K562 (cell line): ENCODE results near the gene OR5AU1.

Experiments used
- BCL6 ChIP-seq: fragments of 250-450 bp; sonication (Bioruptor Pico); IDR thresholded peaks from 2 replicates; pipeline ENCODE4 v1.4.0; 2020
- EZH2 ChIP-seq: IDR thresholded peaks from 2 replicates; pipeline ENCODE4 v1.6.1; 2012; ENCODE audit warnings: low read depth, mild to moderate bottlenecking, inconsistent platforms, low read length, borderline replicate concordance
- FOS ChIP-seq: IDR thresholded peaks from 3 replicates; pipeline ENCODE4 v1.6.1; 2011; ENCODE audit not compliant: insufficient read length; ENCODE audit errors: extremely low read depth
- NFYB ChIP-seq: IDR thresholded peaks from 2 replicates; pipeline ENCODE4 v1.6.1; 2011; ENCODE audit warnings: mild to moderate bottlenecking, moderate library complexity; ENCODE audit not compliant: insufficient read length; ENCODE audit errors: extremely low read depth
- TAF1 ChIP-seq: IDR thresholded peaks from 2 replicates; pipeline ENCODE4 v1.6.1; 2011; ENCODE audit warnings: mild to moderate bottlenecking, low read length, moderate library complexity; ENCODE audit not compliant: insufficient read depth, control insufficient read depth, severe bottlenecking; ENCODE audit errors: extremely low read depth
- TEAD4 ChIP-seq, 2 experiments: sonication (generic) in 1 of 2; formaldehyde crosslinking in 1 of 2; IDR thresholded peaks; 2 replicates each; pipeline versions ENCODE4 v1.6.1 to v1.8.0; 2012 to 2022; ENCODE audit warnings: borderline replicate concordance in 1 of 2, inconsistent platforms in 1 of 2, low read length in 1 of 2, mild to moderate bottlenecking in 1 of 2, missing genetic modification reagents in 1 of 2
- TF ChIP-seq, protein P1 (sequence below), 3 experiments: IDR thresholded peaks in 2 of 3; conservative IDR thresholded peaks in 1 of 3; 2 replicates each; pipeline ENCODE4 v1.5.1; 2011 to 2012; ENCODE audit warnings: low read length in 3 of 3, mild to moderate bottlenecking in 3 of 3, control low read depth in 2 of 3, improper control_type of control experiment in 1 of 3, inconsistent platforms in 1 of 3, low read depth in 1 of 3, mixed read lengths in 1 of 3, moderate library complexity in 1 of 3; ENCODE audit not compliant: insufficient read depth in 2 of 3
- TF ChIP-seq, protein P2 (sequence below): sonication (generic); formaldehyde crosslinking; IDR thresholded peaks from 2 replicates; pipeline ENCODE4 v1.9.0; 2022; ENCODE audit warnings: mild to moderate bottlenecking, missing genetic modification reagents

DNA sequence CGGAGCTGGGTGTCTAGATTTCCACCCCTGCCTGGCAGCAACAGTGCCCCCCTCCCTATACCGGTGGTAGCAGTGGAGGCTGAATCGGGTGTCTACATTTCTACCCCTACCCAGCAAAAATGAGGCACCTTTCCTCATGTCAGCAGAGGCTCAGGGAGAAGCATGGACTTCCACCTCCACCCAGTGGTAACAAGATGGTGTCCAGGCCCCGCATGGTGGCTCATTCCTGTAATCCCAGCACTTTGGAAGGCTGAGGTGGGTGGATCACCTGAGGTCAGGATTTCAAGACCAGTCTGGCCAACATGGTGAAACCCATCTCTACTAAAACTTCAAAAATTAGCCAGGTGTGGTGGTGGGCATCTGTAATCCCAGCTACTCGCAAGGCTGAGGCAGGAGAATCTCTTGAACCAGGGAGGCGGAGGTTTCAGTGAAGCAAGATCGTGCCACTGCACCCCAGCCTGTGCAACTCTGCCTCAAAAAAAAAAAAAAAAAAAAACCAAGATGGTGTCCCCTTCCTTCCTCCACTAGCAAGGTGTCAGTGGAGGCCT, 35.5 kb upstream of the OR5AU1 start:
- TF ChIP-seq TEAD4 (IDR thresholded peaks at IDR 0.05; ENCODE audit: low read length) (no peak), TEAD4 (CRISPR knock-in tag; IDR thresholded peaks at IDR 0.05; ENCODE audit: borderline replicate concordance) (no peak), TAF1 (no peak), FOS (no peak), BCL6 (CRISPR knock-in tag) (no peak), EZH2 (no peak), NFYB (no peak)
- TF ChIP-seq, protein P1, sequence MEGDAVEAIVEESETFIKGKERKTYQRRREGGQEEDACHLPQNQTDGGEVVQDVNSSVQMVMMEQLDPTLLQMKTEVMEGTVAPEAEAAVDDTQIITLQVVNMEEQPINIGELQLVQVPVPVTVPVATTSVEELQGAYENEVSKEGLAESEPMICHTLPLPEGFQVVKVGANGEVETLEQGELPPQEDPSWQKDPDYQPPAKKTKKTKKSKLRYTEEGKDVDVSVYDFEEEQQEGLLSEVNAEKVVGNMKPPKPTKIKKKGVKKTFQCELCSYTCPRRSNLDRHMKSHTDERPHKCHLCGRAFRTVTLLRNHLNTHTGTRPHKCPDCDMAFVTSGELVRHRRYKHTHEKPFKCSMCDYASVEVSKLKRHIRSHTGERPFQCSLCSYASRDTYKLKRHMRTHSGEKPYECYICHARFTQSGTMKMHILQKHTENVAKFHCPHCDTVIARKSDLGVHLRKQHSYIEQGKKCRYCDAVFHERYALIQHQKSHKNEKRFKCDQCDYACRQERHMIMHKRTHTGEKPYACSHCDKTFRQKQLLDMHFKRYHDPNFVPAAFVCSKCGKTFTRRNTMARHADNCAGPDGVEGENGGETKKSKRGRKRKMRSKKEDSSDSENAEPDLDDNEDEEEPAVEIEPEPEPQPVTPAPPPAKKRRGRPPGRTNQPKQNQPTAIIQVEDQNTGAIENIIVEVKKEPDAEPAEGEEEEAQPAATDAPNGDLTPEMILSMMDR (IDR thresholded peaks at IDR 0.05 in 2 of 3, conservative IDR thresholded peaks at IDR 0.05 in 1 of 3; ENCODE audit: insufficient read depth in 2 of 3, low read depth in 1 of 3, low read length in 3 of 3) = peak in 1 of 3 experiments; percentile 15; a peak in 1 of 6 replicates
- TF ChIP-seq, protein P2, sequence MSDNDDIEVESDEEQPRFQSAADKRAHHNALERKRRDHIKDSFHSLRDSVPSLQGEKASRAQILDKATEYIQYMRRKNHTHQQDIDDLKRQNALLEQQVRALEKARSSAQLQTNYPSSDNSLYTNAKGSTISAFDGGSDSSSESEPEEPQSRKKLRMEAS (CRISPR knock-in tag) = no peak
